ENCODE results near the gene PPP1R1B.

PPP1R1B gene

GRCh38 chr17:39627712-39628516 lies 1.2 kb downstream of the PPP1R1B start:
- H3K9me3 ChIP-seq (ENCODE audit: control insufficient read depth in 2 of 2, low read length in 2 of 2) = no peaks in the 10 kb centered on the region
- peaks cover 14% of the 10 kb centered on the region for H3K4me1 ChIP-seq (ENCODE audit: control insufficient read depth, insufficient read depth, low read length)
- no peak overlapping the region for H3K4me3 ChIP-seq (ENCODE audit: low read length in 2 of 2)
- H3K27ac ChIP-seq (ENCODE audit: low read length) = no peak overlapping the region
- H3K36me3 ChIP-seq (ENCODE audit: control insufficient read depth in 2 of 2, insufficient read depth in 2 of 2, low read length in 2 of 2) = no peaks in the 10 kb centered on the region
- peaks cover 43 to 61% of the 10 kb centered on the region in 2 donors for H3K27me3 ChIP-seq (ENCODE audit: control insufficient read depth in 1 of 2, insufficient read depth in 2 of 2, low read length in 2 of 2)
- H3K9ac ChIP-seq (ENCODE audit: low read length in 2 of 2) = no peak overlapping the region

DNA sequence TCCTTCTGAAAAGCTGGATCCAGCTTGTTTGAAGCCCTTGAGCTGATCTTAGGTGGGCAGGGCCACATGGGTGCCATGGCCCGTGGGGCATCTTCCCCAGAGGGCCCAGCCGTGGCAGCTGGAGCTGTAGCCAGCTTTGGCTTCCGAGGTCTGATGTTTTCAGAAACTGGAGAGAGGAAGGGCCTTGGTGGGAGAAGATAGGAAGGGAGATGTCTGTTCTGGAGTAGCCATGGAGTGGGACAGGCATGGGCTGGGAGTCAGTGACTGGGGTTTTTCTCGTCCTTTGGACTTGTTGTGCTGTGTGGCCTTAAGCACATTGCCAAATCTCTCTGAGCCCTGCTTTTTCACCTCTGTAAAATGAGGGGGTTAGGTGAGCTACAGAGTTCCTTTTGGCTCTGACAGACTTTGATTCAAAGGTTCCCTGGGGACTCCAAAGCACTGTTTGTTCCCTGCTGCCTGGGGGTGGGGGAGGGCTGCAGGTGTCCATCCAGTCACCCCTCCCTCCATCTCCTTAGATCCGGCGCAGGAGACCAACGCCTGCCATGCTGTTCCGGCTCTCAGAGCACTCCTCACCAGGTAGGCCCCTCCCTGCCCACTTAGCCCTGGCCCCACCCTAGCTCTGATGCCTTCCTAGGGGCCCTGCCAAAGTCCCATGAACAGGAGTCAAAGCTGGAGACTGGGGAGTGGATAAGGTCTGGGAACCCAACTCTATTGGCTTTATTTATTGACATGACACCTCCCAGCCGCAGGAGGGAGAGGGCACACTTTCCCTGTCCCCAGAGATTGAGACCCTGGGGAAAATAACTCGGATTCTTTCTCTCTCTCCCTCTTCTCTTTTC lies 2.1 kb downstream of the PPP1R1B start:
- Histone ChIP-seq H3K36me3 (ENCODE audit: control insufficient read depth in 2 of 2, insufficient read depth in 2 of 2, low read length in 2 of 2) (no peaks in the 10 kb centered on the region), H3K9ac (ENCODE audit: low read length in 2 of 2) (no peak overlapping the region), H3K27ac (ENCODE audit: low read length) (no peak overlapping the region), H3K27me3 (ENCODE audit: control insufficient read depth in 1 of 2, insufficient read depth in 2 of 2, low read length in 2 of 2) (peaks cover 41 to 61% of the 10 kb centered on the region in 2 donors), H3K4me3 (ENCODE audit: low read length in 2 of 2) (no peak overlapping the region), H3K9me3 (ENCODE audit: control insufficient read depth in 2 of 2, low read length in 2 of 2) (no peaks in the 10 kb centered on the region), H3K4me1 (ENCODE audit: control insufficient read depth, insufficient read depth, low read length) (peaks cover 13% of the 10 kb centered on the region)

DNA sequence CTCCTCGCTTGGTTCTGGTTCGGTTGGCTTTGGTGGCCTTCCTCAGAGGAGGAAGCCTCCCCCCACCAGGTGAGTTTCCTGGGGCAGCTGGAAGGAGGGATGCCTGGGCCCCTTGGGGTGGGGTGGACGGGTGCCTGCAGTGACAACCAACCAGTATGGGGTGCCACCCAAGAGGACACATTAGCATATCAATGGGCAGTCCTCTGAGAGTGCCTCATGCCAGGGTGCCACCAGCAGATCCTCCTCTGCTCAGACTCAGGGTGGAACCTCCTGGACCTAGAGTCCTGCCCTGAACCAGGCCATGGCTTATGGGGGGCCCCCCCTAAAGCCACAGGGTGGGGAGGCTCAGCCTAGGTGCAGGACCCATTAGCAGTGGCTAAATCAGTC lies 2.7 kb downstream of the PPP1R1B start:
- H3K4me3 ChIP-seq (ENCODE audit: low read length in 2 of 2) = no peak overlapping the region
- no peak overlapping the region for H3K9ac ChIP-seq (ENCODE audit: low read length in 2 of 2)
- peaks cover 41 to 58% of the 10 kb centered on the region in 2 donors for H3K27me3 ChIP-seq (ENCODE audit: control insufficient read depth in 1 of 2, insufficient read depth in 2 of 2, low read length in 2 of 2)
- no peaks in the 10 kb centered on the region for H3K36me3 ChIP-seq (ENCODE audit: control insufficient read depth in 2 of 2, insufficient read depth in 2 of 2, low read length in 2 of 2)
- no peak overlapping the region for H3K27ac ChIP-seq (ENCODE audit: low read length)
- peaks cover 19% of the 10 kb centered on the region for H3K4me1 ChIP-seq (ENCODE audit: control insufficient read depth, insufficient read depth, low read length)
- H3K9me3 ChIP-seq (ENCODE audit: control insufficient read depth in 2 of 2, low read length in 2 of 2) = no peaks in the 10 kb centered on the region

DNA sequence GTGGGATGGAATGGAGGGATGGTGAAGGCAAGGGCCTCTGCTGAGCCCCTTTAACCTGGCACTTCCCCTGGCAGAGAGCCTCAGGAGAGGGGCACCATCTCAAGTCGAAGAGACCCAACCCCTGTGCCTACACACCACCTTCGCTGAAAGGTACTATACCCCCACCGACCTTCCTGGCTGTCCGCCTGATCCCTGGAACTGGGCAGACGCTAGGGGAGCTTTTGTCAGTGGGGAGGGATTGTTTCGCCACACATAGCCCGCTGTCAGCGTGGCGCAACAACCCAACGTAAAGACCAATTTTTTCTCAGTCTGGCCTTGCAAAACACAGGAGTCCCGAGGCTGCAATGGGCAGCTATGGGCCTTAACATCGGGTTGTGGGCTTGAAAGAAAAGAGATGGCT lies 3.1 kb downstream of the PPP1R1B start:
- H3K27me3 ChIP-seq (ENCODE audit: control insufficient read depth in 1 of 2, insufficient read depth in 2 of 2, low read length in 2 of 2) = peaks cover 38 to 54% of the 10 kb centered on the region in 2 donors
- H3K27ac ChIP-seq (ENCODE audit: low read length) = no peak overlapping the region
- H3K4me3 ChIP-seq (ENCODE audit: low read length in 2 of 2) = no peak overlapping the region
- H3K9ac ChIP-seq (ENCODE audit: low read length in 2 of 2) = no peak overlapping the region
- H3K9me3 ChIP-seq (ENCODE audit: control insufficient read depth in 2 of 2, low read length in 2 of 2) = no peaks in the 10 kb centered on the region
- H3K4me1 ChIP-seq (ENCODE audit: control insufficient read depth, insufficient read depth, low read length) = peaks cover 21% of the 10 kb centered on the region
- no peaks in the 10 kb centered on the region for H3K36me3 ChIP-seq (ENCODE audit: control insufficient read depth in 2 of 2, insufficient read depth in 2 of 2, low read length in 2 of 2)

DNA sequence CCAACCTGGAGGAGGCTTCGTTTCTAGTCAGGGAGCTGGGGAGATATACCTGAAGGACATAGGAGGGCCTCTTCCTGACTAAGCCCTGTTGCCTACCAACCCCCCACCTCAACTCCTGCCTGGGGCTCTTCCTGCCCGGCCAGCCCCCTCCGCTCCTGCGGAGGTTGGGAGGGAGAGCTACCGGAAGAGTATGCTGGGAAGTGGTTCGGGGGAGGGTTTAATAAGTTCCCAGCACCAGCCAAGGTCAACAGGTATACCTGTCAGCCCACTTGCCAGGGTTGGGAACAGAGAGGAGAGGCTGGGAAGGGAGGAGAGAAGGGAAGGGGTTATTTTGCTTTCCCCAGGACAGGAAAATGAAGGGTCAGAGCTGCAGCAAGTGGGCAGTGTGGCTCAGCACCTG lies 4.7 kb downstream of the PPP1R1B start:
- Histone ChIP-seq H3K4me1 (ENCODE audit: control insufficient read depth, insufficient read depth, low read length) (peaks cover 29% of the 10 kb centered on the region), H3K9ac (ENCODE audit: low read length in 2 of 2) (no peak overlapping the region)

DNA sequence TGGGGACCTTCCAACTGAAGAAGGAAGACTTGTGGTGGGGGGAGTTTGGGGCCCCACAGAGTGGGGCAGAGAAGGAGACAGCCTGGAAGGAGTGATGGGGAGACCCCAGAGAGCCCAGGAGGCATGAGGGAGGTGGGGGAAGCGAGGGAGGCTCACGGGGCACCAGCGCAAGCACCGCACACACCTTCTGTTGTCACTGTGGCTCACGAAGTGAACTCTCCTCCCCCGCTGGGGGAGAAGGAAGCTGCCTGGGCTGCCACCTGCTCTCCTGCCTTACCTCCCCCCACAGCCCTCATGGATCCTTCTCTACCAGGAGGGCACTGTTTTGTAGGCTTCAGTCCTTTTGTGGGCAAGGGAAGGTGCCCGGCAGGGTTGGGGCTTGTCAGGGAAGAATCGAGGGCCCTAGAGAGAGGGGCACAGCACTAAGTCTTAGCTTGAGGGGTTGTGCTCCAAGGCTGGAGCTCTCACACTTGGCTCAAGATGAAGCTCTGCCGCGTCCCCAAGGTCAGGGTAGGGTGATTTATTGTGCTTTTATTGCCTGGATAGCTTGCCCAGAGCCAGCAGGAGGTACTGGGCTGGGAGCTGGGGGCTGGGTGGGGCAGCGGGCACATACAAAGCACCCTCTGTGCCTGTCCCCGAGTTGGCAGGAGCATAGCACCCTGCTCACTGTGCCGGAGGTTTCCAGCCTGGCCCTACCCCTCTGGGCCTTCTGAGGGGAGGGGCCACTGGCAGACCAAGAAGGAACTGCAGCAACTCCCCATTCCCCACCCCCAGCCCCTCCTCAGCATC lies 5.6 kb downstream of the PPP1R1B start:
- no peak overlapping the region for H3K9ac ChIP-seq (ENCODE audit: low read length in 2 of 2)
- no peak overlapping the region for H3K4me3 ChIP-seq (ENCODE audit: low read length in 2 of 2)
- H3K27ac ChIP-seq (ENCODE audit: low read length) = no peak overlapping the region
- peaks cover 25% of the 10 kb centered on the region for H3K4me1 ChIP-seq (ENCODE audit: control insufficient read depth, insufficient read depth, low read length)
- peaks cover 22 to 30% of the 10 kb centered on the region in 2 donors for H3K27me3 ChIP-seq (ENCODE audit: control insufficient read depth in 1 of 2, insufficient read depth in 2 of 2, low read length in 2 of 2)
- no peaks in the 10 kb centered on the region for H3K9me3 ChIP-seq (ENCODE audit: control insufficient read depth in 2 of 2, low read length in 2 of 2)
- H3K36me3 ChIP-seq (ENCODE audit: control insufficient read depth in 2 of 2, insufficient read depth in 2 of 2, low read length in 2 of 2) = no peaks in the 10 kb centered on the region

More for the DNA sequence above, 4.7 kb downstream of the PPP1R1B start:
- H3K36me3 ChIP-seq (ENCODE audit: control insufficient read depth in 2 of 2, insufficient read depth in 2 of 2, low read length in 2 of 2) = no peaks in the 10 kb centered on the region
- peaks cover 24 to 39% of the 10 kb centered on the region in 2 donors for H3K27me3 ChIP-seq (ENCODE audit: control insufficient read depth in 1 of 2, insufficient read depth in 2 of 2, low read length in 2 of 2)
- H3K4me3 ChIP-seq (ENCODE audit: low read length in 2 of 2) = no peak overlapping the region
- no peak overlapping the region for H3K27ac ChIP-seq (ENCODE audit: low read length)
- H3K9me3 ChIP-seq (ENCODE audit: control insufficient read depth in 2 of 2, low read length in 2 of 2) = no peaks in the 10 kb centered on the region

DNA sequence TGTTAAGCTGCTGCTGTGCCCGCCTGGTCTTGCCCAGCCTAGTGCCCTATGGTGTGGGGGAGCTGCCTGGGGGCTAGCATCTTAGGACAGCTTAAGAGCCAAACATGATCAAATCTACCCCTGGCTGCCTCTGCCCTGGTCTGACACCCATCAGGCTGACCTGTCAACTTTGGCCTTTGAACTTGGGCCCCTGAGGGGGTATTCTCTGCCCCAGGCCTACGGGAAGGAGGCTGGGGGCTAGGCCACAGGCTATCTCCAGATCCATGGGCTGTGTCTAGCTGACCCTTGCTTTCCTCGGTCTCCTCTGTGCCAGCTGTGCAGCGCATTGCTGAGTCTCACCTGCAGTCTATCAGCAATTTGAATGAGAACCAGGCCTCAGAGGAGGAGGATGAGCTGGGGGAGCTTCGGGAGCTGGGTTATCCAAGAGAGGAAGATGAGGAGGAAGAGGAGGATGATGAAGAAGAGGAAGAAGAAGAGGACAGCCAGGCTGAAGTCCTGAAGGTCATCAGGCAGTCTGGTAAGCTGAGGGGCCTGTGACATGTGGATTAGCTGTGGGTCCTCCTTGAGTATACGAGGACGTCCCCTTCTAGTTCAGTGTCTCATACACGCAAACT lies 6.9 kb downstream of the PPP1R1B start:
- H3K4me1 ChIP-seq (ENCODE audit: control insufficient read depth, insufficient read depth, low read length) = peaks cover 36% of the 10 kb centered on the region
- H3K27me3 ChIP-seq (ENCODE audit: control insufficient read depth in 1 of 2, insufficient read depth in 2 of 2, low read length in 2 of 2) = peaks cover 14 to 16% of the 10 kb centered on the region in 2 donors
- peak overlapping the region in 1 of 2 donors; percentile 13 for H3K9ac ChIP-seq (ENCODE audit: low read length in 2 of 2)
- no peak overlapping the region for H3K27ac ChIP-seq (ENCODE audit: low read length)
- no peaks in the 10 kb centered on the region for H3K36me3 ChIP-seq (ENCODE audit: control insufficient read depth in 2 of 2, insufficient read depth in 2 of 2, low read length in 2 of 2)
- H3K4me3 ChIP-seq (ENCODE audit: low read length in 2 of 2) = no peak overlapping the region
- H3K9me3 ChIP-seq (ENCODE audit: control insufficient read depth in 2 of 2, low read length in 2 of 2) = no peaks in the 10 kb centered on the region

GRCh38 chr17:39634384-39634871 lies 7.7 kb downstream of the PPP1R1B start:
- Histone ChIP-seq H3K27me3 (ENCODE audit: control insufficient read depth in 1 of 2, insufficient read depth in 2 of 2, low read length in 2 of 2) (peaks cover 10 to 11% of the 10 kb centered on the region in 2 donors), H3K9me3 (ENCODE audit: control insufficient read depth in 2 of 2, low read length in 2 of 2) (no peaks in the 10 kb centered on the region), H3K4me3 (ENCODE audit: low read length in 2 of 2) (no peak overlapping the region), H3K36me3 (ENCODE audit: control insufficient read depth in 2 of 2, insufficient read depth in 2 of 2, low read length in 2 of 2) (no peaks in the 10 kb centered on the region), H3K27ac (ENCODE audit: low read length) (no peak overlapping the region), H3K9ac (ENCODE audit: low read length in 2 of 2) (peak overlapping the region in 1 of 2 donors; percentile 55), H3K4me1 (ENCODE audit: control insufficient read depth, insufficient read depth, low read length) (peaks cover 38% of the 10 kb centered on the region)

GRCh38 chr17:39635614-39636176 lies 8.9 kb downstream of the PPP1R1B start:
- H3K4me3 ChIP-seq (ENCODE audit: low read length in 2 of 2) = peak overlapping the region in 1 of 2 donors; percentile 97
- peaks cover 0 to 6% of the 10 kb centered on the region in 2 donors for H3K27me3 ChIP-seq (ENCODE audit: control insufficient read depth in 1 of 2, insufficient read depth in 2 of 2, low read length in 2 of 2)
- H3K9me3 ChIP-seq (ENCODE audit: control insufficient read depth in 2 of 2, low read length in 2 of 2) = no peaks in the 10 kb centered on the region
- peaks cover 40% of the 10 kb centered on the region for H3K4me1 ChIP-seq (ENCODE audit: control insufficient read depth, insufficient read depth, low read length)
- no peaks in the 10 kb centered on the region for H3K36me3 ChIP-seq (ENCODE audit: control insufficient read depth in 2 of 2, insufficient read depth in 2 of 2, low read length in 2 of 2)
- H3K9ac ChIP-seq (ENCODE audit: low read length in 2 of 2) = peak overlapping the region in 1 of 2 donors; percentile 99
- H3K27ac ChIP-seq (ENCODE audit: low read length) = no peak overlapping the region

DNA sequence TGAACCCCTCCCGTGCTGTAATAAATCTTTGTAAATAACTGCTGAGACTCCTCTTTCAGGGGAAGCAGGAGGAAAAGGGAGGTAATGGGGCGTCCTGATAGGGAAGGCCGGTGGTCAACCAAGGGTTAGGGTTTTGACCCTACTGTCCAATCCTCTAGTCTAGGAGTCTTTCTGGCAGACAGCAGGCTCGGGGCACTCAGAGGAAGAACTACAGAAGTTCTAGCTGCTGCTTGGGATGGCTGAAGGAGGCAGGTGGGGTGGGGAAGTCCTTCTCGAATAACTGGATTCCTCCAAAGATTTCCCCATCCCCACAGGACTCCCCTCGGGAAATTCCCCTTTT lies 9.8 kb downstream of the PPP1R1B start:
- Histone ChIP-seq H3K9me3 (ENCODE audit: control insufficient read depth in 2 of 2, low read length in 2 of 2) (no peaks in the 10 kb centered on the region), H3K36me3 (ENCODE audit: control insufficient read depth in 2 of 2, insufficient read depth in 2 of 2, low read length in 2 of 2) (no peaks in the 10 kb centered on the region), H3K27ac (ENCODE audit: low read length) (peak overlapping the region; percentile 77), H3K4me3 (ENCODE audit: low read length in 2 of 2) (peak overlapping the region; percentile 81 to 97), H3K27me3 (ENCODE audit: control insufficient read depth in 1 of 2, insufficient read depth in 2 of 2, low read length in 2 of 2) (peaks cover 0 to 6% of the 10 kb centered on the region in 2 donors), H3K4me1 (ENCODE audit: control insufficient read depth, insufficient read depth, low read length) (peaks cover 46% of the 10 kb centered on the region), H3K9ac (ENCODE audit: low read length in 2 of 2) (peak overlapping the region; percentile 99)
